ENCODE data around the gene NR1H4.

GRCh38 chr12:100445081-100445481 is 28.6 kb upstream of the NR1H4 start:
- TF ChIP-seq CTCF (IDR thresholded peaks at IDR 0.05; ENCODE audit: low read depth, low read length, missing input control) (no peak), YY1 (IDR thresholded peaks at IDR 0.05) (peak; percentile 67), FOXA1 (IDR thresholded peaks at IDR 0.05) (peak; percentile 47), RAD21 (IDR thresholded peaks at IDR 0.05) (peak; percentile 53 to 56), ZBTB33 (IDR thresholded peaks at IDR 0.05) (peak; percentile 91), ATF3 (IDR thresholded peaks at IDR 0.05) (peak; percentile 73), TAF1 (conservative IDR thresholded peaks at IDR 0.05) (peak; percentile 80), MAX (IDR thresholded peaks at IDR 0.05) (peak; percentile 99), REST (IDR thresholded peaks at IDR 0.05) (peak; percentile 82), GABPA (IDR thresholded peaks at IDR 0.05 in 1 of 2, conservative IDR thresholded peaks at IDR 0.05 in 1 of 2) (peak in 1 of 2 donors; percentile 24)
